Daoy (cell line): Measurements from ENCODE around the gene PDE9A. TPM values are rescaled to one million over a fixed set of nuclear protein-coding genes. Genes with fewer than 3 reads are reported as not detected.

Experiments
- DNase-seq: peaks from one replicate; pipeline ENCODE4 v3.0.0-alpha.2; 2015; ENCODE audit warnings: low read depth
- total RNA-seq: library from RNA; depleted of rRNA; stranded (reverse); fragments of >200 nt; shearing (Covaris generic); gene quantifications from 2 replicates; pipeline ENCODE4 v1.2.3, GENCODE V29; 2014

Gene PDE9A
- total RNA-seq, 1 experiment from 2014 or later = 0.17 TPM

DNA sequence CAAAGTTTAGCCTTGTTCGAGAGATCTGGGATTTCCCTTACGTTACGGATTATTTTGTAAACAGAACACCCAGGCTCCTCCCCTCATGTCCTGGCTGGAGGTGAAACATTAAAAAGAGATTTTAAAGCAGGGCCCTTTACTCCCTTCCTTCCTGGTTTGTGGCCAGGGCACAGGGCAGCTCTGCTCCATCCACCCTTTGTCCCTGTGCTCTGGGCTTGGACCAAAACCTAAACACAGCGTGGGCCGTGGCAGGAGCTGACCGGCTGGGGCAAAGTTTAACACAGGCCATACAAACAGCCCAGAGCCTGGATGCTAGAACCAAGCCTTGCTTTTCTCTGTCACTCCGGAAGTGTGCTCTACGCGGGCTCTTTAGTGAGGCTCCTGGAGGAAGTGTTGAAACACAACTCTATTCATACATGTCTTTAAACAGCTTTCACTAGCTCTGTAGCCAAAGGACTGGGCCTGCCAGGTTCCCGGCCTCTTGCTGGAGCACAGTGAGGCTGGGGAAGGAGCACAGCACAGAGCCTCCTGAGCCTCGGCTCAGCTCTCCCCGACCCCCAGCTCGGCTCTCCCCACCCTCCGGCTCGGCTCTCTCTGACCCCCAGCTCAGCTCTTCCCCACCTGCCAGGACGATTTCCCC is 84.7 kb downstream of the PDE9A start:
- no peak for DNase-seq

DNA sequence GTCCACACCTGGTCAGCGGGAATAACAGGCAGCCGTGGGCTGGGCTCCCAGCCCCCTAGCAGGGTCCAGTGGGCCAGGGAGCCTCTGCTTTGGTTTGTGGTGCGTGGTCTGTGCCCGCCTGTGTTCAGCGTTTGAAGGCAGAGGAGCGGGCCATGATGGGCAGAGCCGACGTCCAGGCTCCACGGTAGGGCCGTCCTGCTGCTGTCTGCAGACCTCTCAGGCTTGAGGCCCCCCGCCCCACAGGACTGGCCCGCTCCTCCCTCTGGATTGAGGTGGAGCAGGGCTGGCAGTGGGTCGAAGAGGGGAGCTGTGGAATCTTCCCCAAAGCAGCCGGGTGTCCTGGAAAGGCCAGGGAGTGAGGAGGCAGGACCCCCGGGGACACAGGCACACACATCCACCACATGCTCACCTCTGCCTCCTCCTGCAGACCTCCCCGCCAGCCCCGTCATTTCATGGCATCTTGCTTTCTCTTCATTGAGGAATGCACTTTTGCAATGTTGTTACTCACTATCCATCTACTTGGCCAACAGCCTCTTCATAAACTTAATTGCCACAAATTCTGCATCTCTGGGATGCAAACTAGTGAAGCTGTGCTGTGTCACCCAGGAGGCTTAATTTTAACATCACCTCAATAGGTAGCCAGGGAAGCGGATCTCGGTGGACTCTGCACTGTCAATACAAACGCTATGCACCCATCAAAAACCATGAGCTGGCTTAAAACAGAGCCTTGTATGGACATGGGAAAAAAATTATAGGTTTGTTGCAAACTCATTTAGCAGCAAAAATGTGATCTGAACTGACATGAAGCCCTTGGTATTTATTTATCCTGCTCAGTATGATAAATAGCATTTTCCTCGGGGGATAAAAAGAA is 85.9 kb downstream of the PDE9A start:
- DNase-seq = no peak

DNA sequence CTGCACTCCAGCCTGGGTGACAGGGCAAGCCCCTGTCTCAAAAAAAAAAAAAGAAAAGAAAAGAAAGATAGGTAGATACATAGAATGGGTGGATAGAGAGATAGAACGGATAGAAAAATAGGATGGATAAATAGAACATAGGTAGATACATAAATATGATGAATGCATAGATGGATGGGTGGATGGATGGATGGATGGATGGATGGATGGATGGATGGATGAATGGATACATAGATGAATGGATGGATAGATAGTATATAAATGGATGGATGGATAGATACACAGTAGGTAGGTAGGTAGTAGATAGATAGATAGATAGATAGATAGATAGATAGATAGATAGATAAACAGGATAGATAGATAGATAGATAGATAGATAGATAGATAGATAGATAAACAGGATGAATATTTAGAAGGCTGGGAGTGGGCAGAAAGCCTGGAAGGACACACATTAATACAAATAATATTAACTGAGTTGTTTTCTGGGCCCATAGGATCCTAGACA is 87.0 kb downstream of the PDE9A start:
- no peak for DNase-seq

DNA sequence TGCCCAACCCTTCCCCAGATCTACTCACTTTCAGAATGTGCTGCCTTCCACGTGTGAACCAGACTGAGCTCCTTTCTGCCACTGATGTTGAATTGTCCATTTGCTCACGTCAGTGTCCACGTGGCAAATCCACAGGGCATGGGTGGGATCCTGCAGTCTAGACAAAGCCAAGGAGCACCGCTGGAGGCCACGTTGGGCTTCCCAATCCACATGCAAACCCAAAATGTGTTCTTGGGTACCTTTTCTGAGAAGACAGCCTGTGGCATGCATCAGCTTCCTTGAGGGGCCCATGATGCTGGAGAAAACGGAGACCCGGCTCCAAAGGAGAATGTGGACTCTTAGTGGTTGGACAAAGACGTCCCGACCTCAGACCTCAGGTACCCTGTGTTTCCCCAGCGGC is 87.6 kb downstream of the PDE9A start:
- DNase-seq = no peak

DNA sequence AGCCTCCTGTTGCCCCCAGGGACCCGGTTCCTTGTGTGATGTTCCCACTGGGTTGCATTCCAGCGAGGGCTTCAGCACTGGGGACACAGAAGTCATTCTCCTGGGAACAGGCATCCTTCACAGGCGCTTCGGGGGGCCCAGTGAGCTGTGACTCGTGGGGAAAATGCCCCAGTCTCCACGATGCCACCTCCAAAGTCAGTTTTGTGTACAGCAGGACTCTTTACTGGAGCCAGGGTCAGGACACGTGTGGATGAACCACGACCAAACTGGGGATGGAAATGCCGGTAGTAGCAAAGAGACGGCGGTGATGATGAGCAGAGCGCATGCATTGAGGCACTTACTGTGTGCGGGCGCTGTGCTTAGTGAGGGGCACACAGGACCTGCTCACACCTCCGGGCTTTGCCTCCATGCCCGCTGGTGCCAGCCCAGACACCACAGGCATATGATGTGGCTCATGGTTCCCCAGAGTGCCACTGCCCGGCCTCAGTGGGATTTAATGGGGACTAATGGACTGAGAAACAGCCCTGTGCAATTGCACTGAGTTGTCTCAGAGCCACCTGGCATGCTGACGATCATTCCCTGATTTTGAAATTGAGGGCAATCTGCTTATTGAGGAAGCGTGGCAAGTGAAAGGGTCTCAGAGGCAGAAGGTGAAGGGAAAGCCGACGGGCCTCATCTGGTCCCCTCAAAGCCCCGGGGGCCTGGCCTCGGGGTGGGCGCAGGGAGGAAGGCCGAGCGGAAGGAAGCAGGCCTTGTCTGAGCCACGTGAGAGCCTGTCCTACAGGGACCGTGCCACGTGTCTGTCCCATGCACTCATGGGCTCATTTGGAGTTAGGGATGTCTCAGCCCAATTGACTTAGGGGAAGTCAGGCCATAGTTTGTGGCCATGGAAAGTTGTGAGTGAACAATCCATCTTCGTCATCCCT is 91.4 kb downstream of the PDE9A start:
- DNase-seq = no peak

DNA sequence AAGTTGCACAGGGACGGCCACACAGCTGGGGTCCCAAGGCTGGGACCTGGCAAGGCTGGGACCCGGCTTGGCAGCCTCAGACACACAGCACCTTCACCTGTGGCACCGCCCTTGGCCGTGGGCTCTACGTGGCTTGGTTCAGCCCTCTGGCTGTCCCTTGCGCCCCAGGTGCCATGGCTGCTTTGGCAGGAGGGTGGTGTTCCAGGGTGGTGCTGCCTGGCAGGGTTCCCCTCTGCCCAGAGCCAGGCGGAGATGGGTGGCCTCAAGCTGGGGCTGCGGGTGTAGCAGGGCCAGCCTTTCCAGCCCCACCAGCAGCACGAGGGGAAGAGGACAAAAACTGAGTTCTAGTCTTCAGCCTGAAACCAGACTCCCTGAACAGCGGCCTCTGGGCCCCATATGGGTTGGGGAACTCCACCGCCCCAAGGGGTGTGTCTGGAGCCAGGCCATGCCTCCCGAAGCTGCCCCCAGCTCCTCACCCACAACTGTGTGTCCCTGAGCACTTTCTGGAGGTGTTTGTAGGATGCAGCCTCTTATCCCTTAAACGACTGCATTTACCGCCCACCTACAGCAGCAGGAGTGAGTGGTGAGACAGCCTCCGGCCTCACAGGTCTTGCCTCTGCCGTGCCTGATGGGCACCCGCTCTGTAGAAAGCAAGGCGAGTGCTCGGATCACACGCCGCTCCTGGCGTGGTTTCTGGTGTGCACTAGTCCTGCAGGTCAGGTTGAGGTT is 92.3 kb downstream of the PDE9A start:
- DNase-seq = no peak

DNA sequence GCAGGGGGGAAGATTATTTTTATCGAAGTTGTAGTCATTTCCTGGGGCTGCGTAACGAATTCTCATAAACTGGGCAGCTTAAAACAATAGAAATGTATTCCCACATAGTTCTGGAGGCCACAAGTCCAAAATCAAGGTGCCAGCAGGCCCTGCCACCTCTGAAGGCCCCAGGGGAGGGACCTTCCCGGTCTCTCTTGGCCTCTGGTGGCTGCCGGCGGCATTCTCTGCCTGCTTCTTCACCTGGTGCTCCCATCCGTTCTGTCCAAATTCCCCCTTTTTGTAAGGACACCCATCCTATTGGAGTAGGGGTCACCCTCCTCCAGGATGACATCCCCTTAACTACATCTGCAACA is 92.8 kb downstream of the PDE9A start:
- DNase-seq = no peak

DNA sequence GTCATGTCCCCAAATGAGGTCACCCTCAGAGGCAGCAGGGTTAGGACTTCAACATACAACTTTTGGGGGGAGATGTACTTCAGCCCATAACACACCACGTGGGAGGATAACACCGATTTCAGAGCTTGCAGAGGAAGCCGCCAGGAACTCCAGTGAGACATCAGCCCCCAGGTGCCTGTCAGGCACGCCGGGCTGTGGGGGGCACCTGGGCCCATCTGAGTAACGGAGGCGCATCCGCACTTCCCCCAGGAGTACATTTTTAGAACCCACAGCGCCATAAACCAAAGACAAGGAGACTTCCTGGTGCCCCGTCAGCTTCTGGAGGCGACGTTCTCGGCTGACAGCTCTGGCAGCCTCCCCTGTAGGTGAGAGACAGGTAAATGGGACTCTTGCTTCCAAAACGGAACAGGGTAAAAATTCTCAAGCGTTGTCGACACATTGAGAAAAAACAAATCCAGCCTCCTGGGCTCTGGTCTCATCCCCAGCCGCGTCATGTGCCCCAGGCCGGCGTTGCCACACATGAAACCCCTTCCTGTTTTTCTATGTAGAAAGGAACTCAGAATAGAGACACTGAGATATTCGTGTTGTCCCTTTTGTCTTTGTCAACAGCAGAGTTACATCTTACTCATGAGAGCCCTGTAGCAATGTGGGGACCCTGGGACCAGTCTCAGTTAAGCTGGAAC is 93.3 kb downstream of the PDE9A start:
- no peak for DNase-seq

DNA sequence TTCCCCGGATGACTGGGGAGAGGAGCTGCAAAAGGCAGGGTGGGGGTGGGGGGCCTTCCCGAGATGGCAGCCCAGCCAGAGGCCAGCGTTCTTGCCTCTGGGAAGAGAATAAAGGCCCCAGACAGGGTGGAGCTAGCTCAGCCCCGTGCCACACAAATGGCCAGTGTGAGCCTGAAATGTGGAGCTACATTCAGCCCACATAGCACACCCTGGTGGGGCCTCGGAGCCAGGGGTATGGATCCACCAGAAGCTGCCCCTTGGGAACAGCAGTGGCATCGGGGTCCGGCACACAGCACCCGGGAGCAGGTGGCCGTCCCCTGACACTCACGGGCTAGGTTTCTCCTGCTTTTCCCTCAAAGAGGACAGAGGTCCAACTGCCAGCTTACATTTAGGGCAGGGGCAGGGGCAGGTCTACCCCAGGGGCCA is 93.9 kb downstream of the PDE9A start:
- no peak for DNase-seq

DNA sequence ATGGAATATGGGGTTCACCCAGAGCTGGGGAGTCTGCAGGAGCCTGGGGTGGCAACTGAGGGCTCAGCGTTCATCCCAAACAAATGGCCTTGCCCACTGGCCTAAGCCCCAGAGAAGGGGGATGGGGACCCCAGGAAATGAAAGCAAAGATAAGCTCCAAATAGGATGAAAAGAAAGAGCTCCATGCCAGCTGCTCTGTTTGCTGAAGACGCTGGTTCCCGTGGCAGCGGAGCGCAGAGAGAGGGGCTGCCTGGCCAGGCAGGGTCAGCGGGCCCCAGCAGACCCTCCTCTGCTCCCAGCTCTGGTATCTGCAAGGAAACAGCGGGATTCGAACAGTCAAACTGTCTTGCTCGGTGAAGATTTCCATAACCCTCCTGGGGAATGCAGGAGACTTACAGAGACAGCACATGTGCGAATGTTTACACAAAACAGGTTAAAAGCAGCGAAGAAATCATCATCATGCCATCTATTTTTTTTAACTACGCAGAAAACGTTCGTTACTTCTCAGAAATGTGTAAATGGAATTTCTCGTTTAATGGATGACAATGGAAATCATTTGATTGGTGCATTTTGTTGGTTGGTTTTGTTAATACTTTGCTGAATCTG is 94.4 kb downstream of the PDE9A start:
- no peak for DNase-seq

DNA sequence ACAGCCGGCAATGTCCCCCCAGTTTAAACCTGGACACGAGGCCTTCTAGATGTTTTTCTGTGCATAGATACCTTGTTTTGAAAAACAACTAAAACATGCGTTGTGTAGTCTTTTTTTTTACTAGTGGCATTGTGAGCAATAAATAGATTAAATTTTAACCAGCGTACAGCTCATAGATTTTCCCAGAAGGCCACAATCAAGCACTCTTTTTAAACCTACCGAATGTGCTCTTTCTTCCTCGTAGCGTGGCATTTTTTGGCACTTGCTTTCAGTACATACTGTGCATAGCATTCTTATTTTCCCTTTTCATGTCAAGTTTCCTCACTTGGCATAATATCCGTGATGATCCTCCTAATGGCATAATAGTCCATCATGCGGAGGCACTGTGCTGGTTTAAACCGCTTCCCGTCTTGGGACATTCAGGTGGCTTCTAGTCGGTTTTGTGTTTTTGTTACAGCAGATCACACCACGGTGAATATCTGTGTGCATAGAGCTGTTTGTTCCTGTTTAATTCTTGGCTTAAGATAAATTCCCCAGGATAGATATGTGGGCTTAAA is 95.3 kb downstream of the PDE9A start:
- no peak for DNase-seq

DNA sequence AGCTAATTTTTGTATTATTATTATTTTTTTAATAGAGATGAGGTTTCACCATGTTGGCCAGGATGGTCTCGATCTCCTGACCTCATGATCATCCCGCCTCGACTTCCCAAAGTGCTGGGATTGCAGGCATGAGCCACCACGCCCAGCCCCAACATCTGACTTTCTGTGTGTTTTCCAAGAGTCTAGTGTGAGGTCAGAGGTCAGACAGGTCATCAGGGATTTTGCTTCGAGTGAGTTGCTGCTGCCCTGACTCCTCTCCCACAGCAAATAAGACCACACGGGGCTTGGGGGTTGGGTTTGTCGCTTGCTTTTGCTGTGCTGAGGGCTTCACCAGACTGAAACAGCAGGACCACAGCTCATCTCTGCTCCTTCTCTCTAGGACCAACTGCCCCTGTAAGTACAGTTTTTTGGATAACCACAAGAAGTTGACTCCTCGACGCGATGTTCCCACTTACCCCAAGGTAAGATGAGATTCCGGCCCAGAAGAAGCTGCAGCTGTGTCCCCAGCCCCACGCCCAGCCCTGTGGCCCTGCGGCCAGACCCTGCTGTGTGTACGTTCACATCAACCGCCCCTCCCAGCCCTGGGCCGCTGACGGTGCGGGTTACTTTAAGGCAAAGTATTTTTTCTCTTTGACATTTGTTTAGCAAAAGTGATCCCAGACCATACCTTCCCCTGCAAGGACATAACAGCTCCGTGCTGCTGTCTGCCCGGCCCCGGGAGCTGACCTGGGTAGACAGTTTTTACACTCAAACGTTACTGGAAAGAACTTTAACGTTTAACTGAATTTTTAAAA is 97.5 kb downstream of the PDE9A start:
- no peak for DNase-seq

DNA sequence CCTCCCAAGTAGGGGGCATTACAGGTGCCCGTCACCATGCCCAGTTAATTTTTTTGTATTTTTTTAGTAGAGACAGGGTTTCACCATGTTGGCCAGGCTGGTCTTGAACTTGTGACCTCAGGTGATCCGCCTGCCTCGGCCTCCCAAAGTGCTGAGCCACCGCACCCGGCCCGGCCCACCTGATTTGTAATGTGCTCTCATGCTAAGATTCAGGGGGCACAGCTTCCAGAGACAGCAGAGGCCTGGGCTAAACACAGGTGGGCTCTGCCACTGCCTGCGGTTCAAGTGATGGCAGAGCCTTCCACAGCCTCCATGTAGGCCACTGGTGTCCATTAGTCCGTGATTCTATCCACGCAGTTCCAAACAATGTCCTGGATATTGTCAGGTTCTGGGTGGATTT is 98.4 kb downstream of the PDE9A start:
- DNase-seq = no peak

DNA sequence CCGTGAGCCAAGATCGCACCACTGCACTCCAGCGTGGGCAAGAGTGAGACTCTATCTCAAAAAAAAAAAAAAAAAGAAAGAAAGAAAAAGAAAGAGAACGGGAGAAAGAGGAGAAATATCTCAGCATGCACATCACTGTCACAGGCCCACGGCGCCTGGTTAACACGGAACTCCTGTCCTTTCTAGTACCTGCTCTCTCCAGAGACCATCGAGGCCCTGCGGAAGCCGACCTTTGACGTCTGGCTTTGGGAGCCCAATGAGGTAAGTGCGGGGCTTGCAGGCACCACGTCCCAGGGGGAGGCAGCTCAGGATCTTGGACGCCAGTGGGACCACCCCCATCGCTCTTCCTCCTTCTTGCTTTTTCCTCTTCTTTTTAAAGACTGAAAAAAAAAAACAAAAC is 100.4 kb downstream of the PDE9A start:
- no peak for DNase-seq

DNA sequence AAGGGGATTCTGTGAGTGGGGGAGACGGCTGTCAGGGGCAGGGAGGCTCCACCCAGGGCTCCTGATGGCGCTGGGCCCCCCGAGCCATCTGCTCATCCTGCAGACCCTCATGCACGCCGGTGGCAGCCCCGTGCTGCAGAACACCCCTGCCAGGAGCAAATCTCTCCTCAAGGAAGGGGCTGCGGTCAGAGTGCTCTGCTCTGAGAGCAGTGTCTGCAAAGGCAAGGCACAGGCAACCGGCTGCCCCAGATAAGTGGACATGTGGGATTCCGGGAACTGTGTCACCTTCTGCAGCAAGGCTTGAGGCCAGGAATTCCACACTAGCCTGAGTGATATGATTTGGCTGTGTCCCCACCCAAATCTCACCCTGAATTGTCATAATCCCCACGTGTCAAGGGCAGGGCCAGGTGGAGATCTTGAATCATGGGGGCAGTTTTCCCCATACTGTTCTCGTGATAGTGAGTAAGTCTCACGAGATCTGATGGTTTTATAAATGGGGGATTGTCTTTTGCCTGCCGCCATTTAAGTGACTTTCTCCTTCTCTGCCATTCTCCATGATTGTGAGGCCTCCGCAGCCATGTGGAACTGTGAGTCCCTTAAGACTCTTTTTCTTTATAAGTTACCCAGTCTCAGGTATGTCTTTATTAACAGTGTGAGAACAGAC is 101.0 kb downstream of the PDE9A start:
- no peak for DNase-seq

DNA sequence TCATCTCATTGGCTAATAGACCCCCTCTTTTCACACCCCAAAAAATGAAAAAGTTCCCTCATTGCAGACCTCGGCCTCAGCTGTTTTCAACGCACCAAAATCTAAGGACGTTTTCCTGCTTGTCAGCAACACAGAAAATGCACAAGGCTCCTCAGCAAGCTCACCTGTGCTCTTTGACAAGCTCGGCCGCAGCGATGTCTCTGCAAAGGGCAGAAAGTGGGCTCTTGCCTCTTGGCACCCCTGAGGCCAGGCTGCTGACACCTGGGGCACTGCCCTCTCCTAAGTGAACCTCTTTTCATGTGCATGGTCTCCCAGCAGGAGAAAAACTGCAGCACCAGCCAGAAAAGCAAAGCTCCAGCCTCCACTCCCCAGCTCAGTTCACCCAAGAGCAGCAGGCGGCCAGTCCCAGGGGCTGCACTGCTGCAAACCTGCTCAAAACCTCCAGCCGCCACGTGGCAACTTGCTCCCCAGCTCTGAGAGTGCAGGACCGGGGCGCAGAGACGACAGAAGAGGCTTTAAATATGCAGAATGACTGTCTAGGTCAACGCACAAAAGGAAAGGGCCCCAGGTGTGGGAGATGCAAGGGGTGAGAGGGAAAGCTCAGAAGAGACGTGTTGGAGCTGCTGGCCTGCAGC is 101.7 kb downstream of the PDE9A start:
- DNase-seq = no peak

DNA sequence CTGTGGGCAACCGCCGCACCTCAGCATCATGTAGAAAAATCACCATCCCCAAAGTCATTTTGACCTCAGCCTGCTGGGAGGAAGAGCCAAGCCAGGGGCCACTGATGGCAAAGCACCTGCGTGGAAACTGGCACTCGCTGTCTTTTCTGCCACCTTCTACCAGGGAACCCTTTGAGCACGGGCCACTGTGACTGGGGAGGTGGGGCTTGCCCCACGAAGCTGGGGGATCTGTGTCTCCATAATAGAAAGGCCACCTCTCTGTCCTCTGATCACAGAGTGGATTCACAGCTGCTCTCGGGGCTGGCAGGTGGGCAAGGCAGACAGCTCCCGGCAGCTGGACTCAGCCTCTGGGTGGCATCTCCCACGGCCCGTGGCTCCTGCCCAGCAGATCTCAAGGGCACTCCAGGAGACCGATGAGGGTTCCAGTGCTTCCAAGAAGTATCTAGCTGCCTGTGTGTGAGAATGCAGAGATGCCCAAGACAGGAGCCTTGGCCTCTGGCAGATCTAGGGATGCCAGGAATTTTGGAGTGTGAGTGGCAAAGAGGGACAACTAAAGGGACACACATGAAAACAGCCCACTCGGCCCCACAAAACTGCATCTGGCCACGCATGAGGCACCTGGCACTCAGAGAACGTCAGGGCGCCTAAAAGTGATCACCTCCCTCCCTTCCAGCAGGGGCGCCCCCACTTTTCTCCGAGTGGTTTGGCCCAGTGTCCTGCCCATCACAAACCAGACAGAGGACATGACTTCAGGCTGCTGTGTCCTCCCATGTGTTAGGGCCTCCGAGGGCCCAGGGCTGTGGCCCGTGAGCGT is 102.6 kb downstream of the PDE9A start:
- DNase-seq = no peak
